Activated B cell treated with CpG ODN at 0.5 μM for 24 hours (primary cell): ENCODE data around the gene PRTFDC1. TPM values are rescaled to one million over a fixed set of nuclear protein-coding genes. Genes with fewer than 3 reads are reported as not detected.

Experiments
- ATAC-seq: fragments of 200-7000 bp; cut with Tn5 transposase; one replicate; pipeline ENCODE4 v1.10.0; 2021; ENCODE audit warnings: low read depth, mild to moderate bottlenecking, moderate library complexity
- CTCF ChIA-PET: fragments of 350-600 bp; sonication (Branson Sonifier 250); formaldehyde crosslinking; loops from one replicate; lab custom pipeline; 2021; ENCODE audit warnings: antibody characterized with exemption; lab: Charles Lee
- POLR2A ChIA-PET: fragments of 350-600 bp; sonication (Branson Sonifier 250); formaldehyde crosslinking; loops from one replicate; lab custom pipeline; 2021; ENCODE audit warnings: antibody characterized with exemption; lab: Charles Lee
- DNase-seq: peaks from one replicate; pipeline ENCODE4 v3.0.0; 2022
- H3K27ac Mint-ChIP-seq: one replicate; pipeline ENCODE4 v1.8.0; 2020; ENCODE audit warnings: mixed read lengths
- H3K27me3 Mint-ChIP-seq: one replicate; pipeline ENCODE4 v1.8.0; 2021; ENCODE audit warnings: mixed read lengths
- H3K36me3 Mint-ChIP-seq: one replicate; pipeline ENCODE4 v1.8.0; 2021; ENCODE audit warnings: low read depth, mixed read lengths
- H3K4me1 Mint-ChIP-seq: one replicate; pipeline ENCODE4 v1.8.0; 2021; ENCODE audit warnings: mixed read lengths
- H3K4me3 Mint-ChIP-seq: one replicate; pipeline ENCODE4 v1.8.0; 2020; ENCODE audit warnings: mild to moderate bottlenecking, mixed read lengths
- H3K9me3 Mint-ChIP-seq: one replicate; pipeline ENCODE4 v1.8.0; 2020; ENCODE audit warnings: mixed read lengths
- intact Hi-C: fragments of 100-400 bp; cut with micrococcal nuclease; formaldehyde crosslinking; loops from one replicate; pipeline ENCODE4 v1.15.1; 2024
- total RNA-seq: library from RNA; stranded (reverse); gene quantifications from 2 replicates; pipeline ENCODE4 v1.2.3, GENCODE V29; 2022
- TF ChIP-seq, protein P1 (sequence below): fragments of 200-600 bp; IDR thresholded peaks from one replicate; pipeline ENCODE4 v1.8.0; 2022; ENCODE audit warnings: antibody characterized with exemption, mild to moderate bottlenecking

The PRTFDC1 gene
- total RNA-seq, 1 donor from 2014 or later = not detected

DNA sequence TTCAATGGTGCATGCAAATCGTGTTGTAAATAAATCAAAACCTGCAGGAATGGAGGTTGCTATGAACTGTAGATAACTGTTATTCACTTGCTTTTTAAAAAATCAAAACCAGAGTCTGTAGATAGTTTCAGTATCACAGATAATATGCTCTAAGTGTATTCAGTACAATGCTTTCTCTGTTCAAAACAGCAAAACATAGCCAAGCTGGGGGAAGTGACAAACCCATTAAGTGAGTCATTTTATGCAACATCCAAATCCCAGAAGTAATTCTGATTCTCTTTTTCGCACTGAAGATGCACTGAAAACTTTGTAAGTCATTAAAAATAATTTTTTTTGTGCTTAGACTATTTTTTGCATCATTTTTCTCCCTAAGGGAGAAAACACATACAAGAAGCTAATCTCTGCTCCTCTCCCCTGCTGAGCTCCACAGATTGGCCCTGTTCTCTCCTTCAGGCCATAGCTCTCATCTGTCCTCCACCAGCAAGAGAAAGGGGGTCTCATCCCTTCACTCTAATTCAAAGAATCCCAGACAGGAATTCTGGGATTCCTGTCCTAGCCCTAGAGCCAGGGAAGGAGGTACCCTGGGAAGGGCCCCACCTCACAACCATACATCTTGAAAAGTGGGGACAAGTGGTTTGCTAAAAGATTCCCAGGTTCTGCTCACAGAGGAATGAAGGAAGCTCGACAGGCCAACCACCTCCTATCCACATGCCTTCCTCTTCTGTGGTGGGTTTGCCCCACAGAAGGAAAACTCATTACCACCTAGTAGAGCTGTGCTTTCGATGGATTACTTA is 4.9 kb downstream of the PRTFDC1 start:
- CTCF ChIA-PET = no interaction called here
- ATAC-seq (no peak), DNase-seq (no peak)
- H3K27me3 Mint-ChIP-seq = peaks cover 6% of the 10 kb centered on the region
- intact Hi-C loops = no loop called here
- TF ChIP-seq, protein P1, sequence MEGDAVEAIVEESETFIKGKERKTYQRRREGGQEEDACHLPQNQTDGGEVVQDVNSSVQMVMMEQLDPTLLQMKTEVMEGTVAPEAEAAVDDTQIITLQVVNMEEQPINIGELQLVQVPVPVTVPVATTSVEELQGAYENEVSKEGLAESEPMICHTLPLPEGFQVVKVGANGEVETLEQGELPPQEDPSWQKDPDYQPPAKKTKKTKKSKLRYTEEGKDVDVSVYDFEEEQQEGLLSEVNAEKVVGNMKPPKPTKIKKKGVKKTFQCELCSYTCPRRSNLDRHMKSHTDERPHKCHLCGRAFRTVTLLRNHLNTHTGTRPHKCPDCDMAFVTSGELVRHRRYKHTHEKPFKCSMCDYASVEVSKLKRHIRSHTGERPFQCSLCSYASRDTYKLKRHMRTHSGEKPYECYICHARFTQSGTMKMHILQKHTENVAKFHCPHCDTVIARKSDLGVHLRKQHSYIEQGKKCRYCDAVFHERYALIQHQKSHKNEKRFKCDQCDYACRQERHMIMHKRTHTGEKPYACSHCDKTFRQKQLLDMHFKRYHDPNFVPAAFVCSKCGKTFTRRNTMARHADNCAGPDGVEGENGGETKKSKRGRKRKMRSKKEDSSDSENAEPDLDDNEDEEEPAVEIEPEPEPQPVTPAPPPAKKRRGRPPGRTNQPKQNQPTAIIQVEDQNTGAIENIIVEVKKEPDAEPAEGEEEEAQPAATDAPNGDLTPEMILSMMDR = no peak
- POLR2A ChIA-PET = no interaction called here
- H3K4me1 Mint-ChIP-seq = no peaks in the 10 kb centered on the region
- no peaks in the 10 kb centered on the region for H3K36me3 Mint-ChIP-seq
- no peak overlapping the region for H3K4me3 Mint-ChIP-seq
- no peak overlapping the region for H3K27ac Mint-ChIP-seq
- H3K9me3 Mint-ChIP-seq = no peaks in the 10 kb centered on the region

GRCh38 chr10:24944512-24945255 is 7.7 kb downstream of the PRTFDC1 start:
- Mint-ChIP-seq H3K36me3 (no peaks in the 10 kb centered on the region), H3K4me1 (no peaks in the 10 kb centered on the region), H3K4me3 (no peak overlapping the region), H3K27ac (no peak overlapping the region), H3K9me3 (no peaks in the 10 kb centered on the region), H3K27me3 (no peaks in the 10 kb centered on the region)
- ATAC-seq (no peak), DNase-seq (no peak)
- ChIA-PET CTCF (no interaction called here), POLR2A (no interaction called here)
- TF ChIP-seq, protein P1 = no peak
- intact Hi-C loops = no loop called here

- intact Hi-C loops = no loop called here
- H3K27ac Mint-ChIP-seq = no peak overlapping the region
- no peaks in the 10 kb centered on the region for H3K4me1 Mint-ChIP-seq
- ATAC-seq (no peak), DNase-seq (no peak)
- TF ChIP-seq, protein P1 = no peak
- ChIA-PET CTCF (no interaction called here), POLR2A (no interaction called here)
- H3K36me3 Mint-ChIP-seq = no peaks in the 10 kb centered on the region
- peaks cover 2% of the 10 kb centered on the region for H3K9me3 Mint-ChIP-seq
- no peaks in the 10 kb centered on the region for H3K27me3 Mint-ChIP-seq
- H3K4me3 Mint-ChIP-seq = no peak overlapping the region
Observed at GRCh38 chr10:24938525-24938924, 13.9 kb downstream of the PRTFDC1 start.

- TF ChIP-seq, protein P1 = no peak
- CTCF ChIA-PET = no interaction called here
- POLR2A ChIA-PET = no interaction called here
- no peaks in the 10 kb centered on the region for H3K4me1 Mint-ChIP-seq
- no peaks in the 10 kb centered on the region for H3K36me3 Mint-ChIP-seq
- intact Hi-C loops = no loop called here
- ATAC-seq (no peak), DNase-seq (no peak)
- no peak overlapping the region for H3K4me3 Mint-ChIP-seq
- H3K9me3 Mint-ChIP-seq = peaks cover 2% of the 10 kb centered on the region
- no peak overlapping the region for H3K27ac Mint-ChIP-seq
- H3K27me3 Mint-ChIP-seq = no peaks in the 10 kb centered on the region
Observed at GRCh38 chr10:24938076-24938475, 14.3 kb downstream of the PRTFDC1 start.

DNA sequence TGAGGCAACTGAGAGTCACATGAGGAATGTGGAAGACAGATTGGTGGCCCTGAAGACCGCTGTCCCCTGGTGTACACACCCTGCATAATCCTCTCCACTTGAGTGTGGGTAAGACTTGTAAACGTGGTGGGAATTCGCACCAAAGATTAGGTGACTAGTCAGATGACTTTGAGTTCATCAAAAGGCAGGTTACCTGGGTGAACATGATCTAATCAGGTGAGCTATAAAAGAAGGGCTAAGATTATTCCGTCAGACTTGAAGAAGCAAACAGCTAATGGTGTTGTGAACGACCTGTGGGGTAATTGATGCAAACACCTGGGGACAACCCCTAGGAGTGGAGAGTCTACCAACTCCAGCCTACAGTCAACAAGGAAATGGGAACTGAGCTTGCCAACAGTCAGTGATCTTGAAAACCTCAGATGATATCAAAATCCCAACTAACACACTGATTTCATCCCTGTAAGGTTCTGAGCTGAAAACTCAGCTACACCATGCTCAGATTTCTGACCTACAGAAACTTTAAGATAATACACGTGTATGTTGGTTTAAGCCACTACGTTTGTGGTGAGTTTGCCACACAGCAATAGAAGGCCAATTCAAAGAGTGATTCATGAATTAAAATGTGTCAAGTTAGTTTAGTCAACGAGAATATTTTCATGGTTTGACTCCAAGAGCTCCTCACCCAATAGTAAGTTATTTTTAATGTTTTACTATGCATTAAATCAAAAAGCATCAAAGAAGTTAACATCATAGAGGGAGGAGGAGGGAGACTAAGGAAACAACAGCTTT is 16.7 kb downstream of the PRTFDC1 start:
- POLR2A ChIA-PET = no interaction called here
- H3K27ac Mint-ChIP-seq = no peak overlapping the region
- intact Hi-C loops = no loop called here

More for the DNA sequence above, 16.7 kb downstream of the PRTFDC1 start:
- no peak overlapping the region for H3K4me3 Mint-ChIP-seq
- CTCF ChIA-PET = no interaction called here
- TF ChIP-seq, protein P1 = no peak
- DNase-seq (no peak), ATAC-seq (no peak)
- no peaks in the 10 kb centered on the region for H3K36me3 Mint-ChIP-seq
- H3K9me3 Mint-ChIP-seq = peaks cover 2% of the 10 kb centered on the region
- H3K27me3 Mint-ChIP-seq = no peaks in the 10 kb centered on the region
- no peaks in the 10 kb centered on the region for H3K4me1 Mint-ChIP-seq
